ENCODE data around the gene JADE2. TPM values are rescaled to one million over a fixed set of nuclear protein-coding genes. Genes with fewer than 3 reads are reported as not detected.

JADE2 gene
- polyA plus RNA-seq, 2 of the 4 experiments (the other 2 are of a cell fraction): 24.0 to 27.1 TPM

DNA sequence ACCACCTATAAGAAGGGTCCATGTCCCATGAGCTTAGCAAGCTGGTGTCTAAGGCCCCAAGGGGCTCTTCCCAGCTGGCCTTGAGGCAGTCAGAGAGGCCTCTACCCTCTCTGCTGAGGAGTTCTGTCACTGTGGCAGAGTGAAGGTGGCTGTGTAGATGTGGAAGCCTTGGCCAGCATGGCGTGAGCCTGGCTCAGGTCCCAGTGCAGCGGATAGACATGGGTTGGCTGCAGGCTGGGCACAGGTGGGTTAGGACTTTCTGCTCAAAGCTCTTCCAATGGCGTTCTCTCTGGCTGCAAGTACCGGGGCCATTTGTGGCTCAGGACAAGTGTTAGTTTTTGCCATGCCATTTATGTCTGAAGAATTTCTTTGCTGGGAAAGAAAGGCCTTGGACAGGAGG, 47.3 kb downstream of the JADE2 start (continued):
- TF ChIP-seq, protein P1, sequence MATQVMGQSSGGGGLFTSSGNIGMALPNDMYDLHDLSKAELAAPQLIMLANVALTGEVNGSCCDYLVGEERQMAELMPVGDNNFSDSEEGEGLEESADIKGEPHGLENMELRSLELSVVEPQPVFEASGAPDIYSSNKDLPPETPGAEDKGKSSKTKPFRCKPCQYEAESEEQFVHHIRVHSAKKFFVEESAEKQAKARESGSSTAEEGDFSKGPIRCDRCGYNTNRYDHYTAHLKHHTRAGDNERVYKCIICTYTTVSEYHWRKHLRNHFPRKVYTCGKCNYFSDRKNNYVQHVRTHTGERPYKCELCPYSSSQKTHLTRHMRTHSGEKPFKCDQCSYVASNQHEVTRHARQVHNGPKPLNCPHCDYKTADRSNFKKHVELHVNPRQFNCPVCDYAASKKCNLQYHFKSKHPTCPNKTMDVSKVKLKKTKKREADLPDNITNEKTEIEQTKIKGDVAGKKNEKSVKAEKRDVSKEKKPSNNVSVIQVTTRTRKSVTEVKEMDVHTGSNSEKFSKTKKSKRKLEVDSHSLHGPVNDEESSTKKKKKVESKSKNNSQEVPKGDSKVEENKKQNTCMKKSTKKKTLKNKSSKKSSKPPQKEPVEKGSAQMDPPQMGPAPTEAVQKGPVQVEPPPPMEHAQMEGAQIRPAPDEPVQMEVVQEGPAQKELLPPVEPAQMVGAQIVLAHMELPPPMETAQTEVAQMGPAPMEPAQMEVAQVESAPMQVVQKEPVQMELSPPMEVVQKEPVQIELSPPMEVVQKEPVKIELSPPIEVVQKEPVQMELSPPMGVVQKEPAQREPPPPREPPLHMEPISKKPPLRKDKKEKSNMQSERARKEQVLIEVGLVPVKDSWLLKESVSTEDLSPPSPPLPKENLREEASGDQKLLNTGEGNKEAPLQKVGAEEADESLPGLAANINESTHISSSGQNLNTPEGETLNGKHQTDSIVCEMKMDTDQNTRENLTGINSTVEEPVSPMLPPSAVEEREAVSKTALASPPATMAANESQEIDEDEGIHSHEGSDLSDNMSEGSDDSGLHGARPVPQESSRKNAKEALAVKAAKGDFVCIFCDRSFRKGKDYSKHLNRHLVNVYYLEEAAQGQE (IDR thresholded peaks at IDR 0.05): no peak
- TF ChIP-seq SMC3 (IDR thresholded peaks at IDR 0.05) (no peak), MAFK (IDR thresholded peaks at IDR 0.05; ENCODE audit: partially characterized antibody) (no peak), HOXA7 (CRISPR knock-in tag; IDR thresholded peaks at IDR 0.05) (no peak), FOXS1 (CRISPR knock-in tag; IDR thresholded peaks at IDR 0.05) (no peak)

DNA sequence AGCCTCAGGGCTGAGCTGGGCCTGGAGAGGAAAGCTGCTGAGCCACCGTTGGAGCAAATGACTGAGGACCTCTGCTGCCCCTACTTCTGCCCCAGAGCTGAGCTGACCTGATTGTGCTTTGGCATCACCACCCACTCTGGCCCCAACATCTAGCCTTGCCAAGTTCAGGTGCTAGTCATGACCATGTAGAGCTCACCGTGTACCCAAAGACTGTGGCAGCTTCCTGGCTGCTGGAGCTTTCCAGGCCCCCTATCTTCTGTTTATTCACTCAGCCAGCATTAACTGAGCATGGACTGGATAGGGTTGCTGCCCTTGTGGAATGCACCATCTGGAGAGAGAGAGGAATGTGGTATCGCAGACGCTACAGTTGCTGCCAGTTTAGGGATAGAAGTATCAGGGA, 49.1 kb downstream of the JADE2 start:
- FAIRE-seq: no peak
- no peak overlapping the region for H3K4me2 ChIP-seq
- peaks cover 22% of the 10 kb centered on the region for H3K4me1 ChIP-seq
- ATAC-seq: no peak
- TF ChIP-seq RNF2 (IDR thresholded peaks at IDR 0.05; ENCODE audit: borderline replicate concordance, low read depth) (no peak), SMC3 (IDR thresholded peaks at IDR 0.05) (no peak), RCOR1 (IDR thresholded peaks at IDR 0.05; ENCODE audit: low read depth, low read length) (no peak), TP53 (CRISPR knock-in tag; IDR thresholded peaks at IDR 0.05) (no peak), CEBPB (IDR thresholded peaks at IDR 0.05) (no peak), FOSL2 (IDR thresholded peaks at IDR 0.05) (no peak), FOSL2 (CRISPR knock-in tag; IDR thresholded peaks at IDR 0.05) (no peak)
- TF ChIP-seq, protein P2, sequence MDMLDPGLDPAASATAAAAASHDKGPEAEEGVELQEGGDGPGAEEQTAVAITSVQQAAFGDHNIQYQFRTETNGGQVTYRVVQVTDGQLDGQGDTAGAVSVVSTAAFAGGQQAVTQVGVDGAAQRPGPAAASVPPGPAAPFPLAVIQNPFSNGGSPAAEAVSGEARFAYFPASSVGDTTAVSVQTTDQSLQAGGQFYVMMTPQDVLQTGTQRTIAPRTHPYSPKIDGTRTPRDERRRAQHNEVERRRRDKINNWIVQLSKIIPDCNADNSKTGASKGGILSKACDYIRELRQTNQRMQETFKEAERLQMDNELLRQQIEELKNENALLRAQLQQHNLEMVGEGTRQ (IDR thresholded peaks at IDR 0.05): no peak
- H3K9me3 ChIP-seq: no peaks in the 10 kb centered on the region
- WGBS (ENCODE audit: missing lambda C conversion rate): 93% methylated on average over 4 of the region's 4 CpGs
- no peak for DNase-seq (ENCODE audit: low read depth in 1 of 2, low spot score in 1 of 2)
- H3K27ac ChIP-seq: no peak overlapping the region
- CTCF ChIA-PET: interaction anchor here (0.8 to 8.3 kb wide), 4 partner anchors 11 to 163 kb away, joined by 3 to 149 read pairs (median 40); partner anchors contain the start of genes CDKN2AIPNL and JADE2
- POLR2A ChIA-PET: interaction anchor here (0.7 kb wide), 1 partner anchor 50 kb away, joined by 3 read pairs; no protein-coding TSS in a partner anchor
- H3K4me3 ChIP-seq: no peak overlapping the region

DNA sequence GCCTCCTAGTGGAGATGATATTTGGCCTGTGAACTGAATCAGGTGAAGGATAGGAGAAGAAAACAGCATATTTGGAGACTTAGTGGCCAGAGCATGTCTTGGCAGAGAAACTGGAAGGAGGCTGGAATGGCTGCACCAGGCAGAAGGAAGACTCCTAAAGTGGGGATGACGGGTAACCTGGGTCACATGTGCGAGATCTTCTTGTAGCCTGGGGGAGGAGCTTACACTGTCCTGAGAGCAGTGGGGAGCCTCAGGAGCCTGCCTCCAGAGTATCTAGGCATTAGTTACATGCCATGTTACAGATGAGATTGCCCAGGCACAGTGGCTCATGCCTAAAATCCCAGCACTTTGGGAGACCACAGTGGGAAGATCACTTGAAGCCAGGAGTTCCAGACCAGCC, 49.8 kb downstream of the JADE2 start:
- DNase-seq (ENCODE audit: low read depth in 1 of 2, low spot score in 1 of 2) (no peak), FAIRE-seq (no peak), ATAC-seq (no peak)
- H3K4me3 ChIP-seq: no peak overlapping the region
- POLR2A ChIA-PET: no interaction called here
- H3K4me1 ChIP-seq: peaks cover 20% of the 10 kb centered on the region
- CTCF ChIA-PET: interaction anchor here (0.6 to 8.3 kb wide), 9 partner anchors 8 to 388 kb away, joined by 3 to 149 read pairs (median 4); partner anchors contain the start of genes CDKN2AIPNL and JADE2
- TF ChIP-seq KDM5A (IDR thresholded peaks at IDR 0.05) (no peak), POLR2AphosphoS2 (conservative IDR thresholded peaks at IDR 0.05; ENCODE audit: low read length) (no peak), MAFK (IDR thresholded peaks at IDR 0.05; ENCODE audit: partially characterized antibody) (no peak), CHD2 (IDR thresholded peaks at IDR 0.05; ENCODE audit: low read length, partially characterized antibody) (no peak), FOXS1 (CRISPR knock-in tag; IDR thresholded peaks at IDR 0.05) (no peak), RNF2 (IDR thresholded peaks at IDR 0.05; ENCODE audit: borderline replicate concordance, low read depth) (no peak), EHMT2 (IDR thresholded peaks at IDR 0.05; ENCODE audit: low read depth) (no peak), ZFP36 (IDR thresholded peaks at IDR 0.05; ENCODE audit: borderline replicate concordance, partially characterized antibody) (no peak), BHLHE40 (IDR thresholded peaks at IDR 0.05; ENCODE audit: low read depth, low read length) (no peak), HOXA7 (CRISPR knock-in tag; IDR thresholded peaks at IDR 0.05) (no peak), HEYL (CRISPR knock-in tag; IDR thresholded peaks at IDR 0.05) (no peak), TP53 (CRISPR knock-in tag; IDR thresholded peaks at IDR 0.05) (no peak)
- TF ChIP-seq, protein P3, sequence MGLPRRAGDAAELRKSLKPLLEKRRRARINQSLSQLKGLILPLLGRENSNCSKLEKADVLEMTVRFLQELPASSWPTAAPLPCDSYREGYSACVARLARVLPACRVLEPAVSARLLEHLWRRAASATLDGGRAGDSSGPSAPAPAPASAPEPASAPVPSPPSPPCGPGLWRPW (IDR thresholded peaks at IDR 0.05): no peak
- TF ChIP-seq, protein P4, sequence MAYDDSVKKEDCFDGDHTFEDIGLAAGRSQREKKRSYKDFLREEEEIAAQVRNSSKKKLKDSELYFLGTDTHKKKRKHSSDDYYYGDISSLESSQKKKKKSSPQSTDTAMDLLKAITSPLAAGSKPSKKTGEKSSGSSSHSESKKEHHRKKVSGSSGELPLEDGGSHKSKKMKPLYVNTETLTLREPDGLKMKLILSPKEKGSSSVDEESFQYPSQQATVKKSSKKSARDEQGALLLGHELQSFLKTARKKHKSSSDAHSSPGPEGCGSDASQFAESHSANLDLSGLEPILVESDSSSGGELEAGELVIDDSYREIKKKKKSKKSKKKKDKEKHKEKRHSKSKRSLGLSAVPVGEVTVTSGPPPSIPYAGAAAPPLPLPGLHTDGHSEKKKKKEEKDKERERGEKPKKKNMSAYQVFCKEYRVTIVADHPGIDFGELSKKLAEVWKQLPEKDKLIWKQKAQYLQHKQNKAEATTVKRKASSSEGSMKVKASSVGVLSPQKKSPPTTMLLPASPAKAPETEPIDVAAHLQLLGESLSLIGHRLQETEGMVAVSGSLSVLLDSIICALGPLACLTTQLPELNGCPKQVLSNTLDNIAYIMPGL (CRISPR knock-in tag; IDR thresholded peaks at IDR 0.05; ENCODE audit: borderline replicate concordance): no peak
- TF ChIP-seq, protein P5, sequence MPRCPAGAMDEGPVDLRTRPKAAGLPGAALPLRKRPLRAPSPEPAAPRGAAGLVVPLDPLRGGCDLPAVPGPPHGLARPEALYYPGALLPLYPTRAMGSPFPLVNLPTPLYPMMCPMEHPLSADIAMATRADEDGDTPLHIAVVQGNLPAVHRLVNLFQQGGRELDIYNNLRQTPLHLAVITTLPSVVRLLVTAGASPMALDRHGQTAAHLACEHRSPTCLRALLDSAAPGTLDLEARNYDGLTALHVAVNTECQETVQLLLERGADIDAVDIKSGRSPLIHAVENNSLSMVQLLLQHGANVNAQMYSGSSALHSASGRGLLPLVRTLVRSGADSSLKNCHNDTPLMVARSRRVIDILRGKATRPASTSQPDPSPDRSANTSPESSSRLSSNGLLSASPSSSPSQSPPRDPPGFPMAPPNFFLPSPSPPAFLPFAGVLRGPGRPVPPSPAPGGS (IDR thresholded peaks at IDR 0.05): no peak
- 98% methylated on average over 2 of the region's 2 CpGs for WGBS (ENCODE audit: missing lambda C conversion rate)
- no peak overlapping the region for H3K27ac ChIP-seq
- H3K9me3 ChIP-seq: no peaks in the 10 kb centered on the region
- H3K4me2 ChIP-seq: no peak overlapping the region

Measured in A549 (cell line).